ENCODE data around the gene LAMTOR2. TPM values are rescaled to one million over a fixed set of nuclear protein-coding genes. Genes with fewer than 3 reads are reported as not detected.

Gene LAMTOR2
- total and polyA plus RNA-seq, 10 of the 15 experiments (the other 5 are each of a cell fraction or from before 2014, with no cell fraction given): 71.9 to 264 (median 97.0) TPM

DNA sequence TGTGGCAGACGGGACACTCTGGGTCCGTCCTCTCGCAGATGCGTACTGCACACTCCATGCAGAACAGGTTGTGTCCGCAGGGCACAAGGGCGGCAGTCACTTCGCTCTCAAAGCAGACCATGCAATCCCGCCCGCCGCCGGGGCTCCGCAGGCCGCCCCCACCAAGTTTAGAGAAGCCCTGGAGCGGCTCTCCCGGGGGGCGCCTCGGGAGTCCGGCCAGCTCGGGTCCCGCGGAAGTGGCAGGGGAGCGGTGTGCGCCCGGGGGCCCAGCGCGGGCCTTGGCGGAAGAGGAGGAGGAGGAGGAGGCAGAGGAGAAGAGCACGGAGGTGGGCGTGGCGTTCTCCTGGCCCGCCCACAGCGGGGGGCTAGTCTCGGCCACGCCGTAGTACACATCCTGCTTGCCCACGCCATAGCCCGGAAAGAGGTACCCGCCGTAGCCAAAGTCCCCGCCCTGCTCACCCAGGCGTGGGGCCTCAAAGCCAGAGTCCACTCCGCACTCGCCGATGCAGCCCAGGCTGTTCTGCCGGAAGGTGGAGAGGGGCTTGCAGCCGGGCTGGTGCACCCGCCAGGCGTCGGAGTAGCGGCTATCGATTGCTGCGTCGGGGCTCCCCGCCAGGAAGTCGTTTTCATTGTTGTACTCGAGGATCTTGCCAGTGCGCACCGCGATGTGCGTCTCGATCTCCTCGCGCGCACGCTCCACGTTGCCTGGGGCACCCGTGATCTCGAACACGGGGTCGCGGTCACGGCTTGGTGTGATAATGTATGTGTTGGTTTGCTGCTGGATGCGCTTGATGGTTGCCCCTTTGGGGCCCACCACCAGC lies 22.2 kb downstream of the LAMTOR2 start (continued):
- TF ChIP-seq USF2 (IDR thresholded peaks at IDR 0.05; ENCODE audit: borderline replicate concordance, low read depth, low read length) (no peak), BHLHE40 (IDR thresholded peaks at IDR 0.05; ENCODE audit: borderline replicate concordance in 1 of 2, low read depth in 2 of 2, low read length in 1 of 2) (peak; percentile 7 to 45; a peak in 1 of 4 replicates)

DNA sequence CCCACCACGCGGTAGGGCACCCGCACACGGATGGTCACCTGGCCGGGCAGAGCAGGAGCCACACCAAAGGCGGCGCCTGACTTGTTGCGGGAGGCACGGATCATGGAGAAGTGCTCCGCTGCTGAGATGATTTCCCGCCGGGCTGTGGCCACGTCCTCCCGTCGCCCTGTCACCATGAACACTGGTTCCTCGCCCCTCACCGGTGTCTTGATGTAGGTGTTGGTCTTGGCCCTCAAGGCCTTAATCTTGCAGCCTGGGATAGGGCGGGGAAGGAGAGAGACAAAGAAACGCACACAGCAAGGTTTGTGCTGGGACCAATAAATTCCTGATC lies 22.8 kb downstream of the LAMTOR2 start:
- Histone ChIP-seq H4K20me1 (ENCODE audit: control insufficient read depth, insufficient read depth) (no peaks in the 10 kb centered on the region), H3K9ac (ENCODE audit: control insufficient read depth, insufficient read depth, low read length) (no peak overlapping the region), H2AFZ (ENCODE audit: control insufficient read depth, low read depth, low read length) (no peak overlapping the region), H3K4me2 (ENCODE audit: control insufficient read depth, insufficient read depth) (no peak overlapping the region; the same call in 1 of the 2 replicates), H3K4me1 (ENCODE audit: control insufficient read depth, insufficient read depth, low read length) (peaks cover 10% of the 10 kb centered on the region), H3K4me3 (no peak overlapping the region), H3K79me2 (ENCODE audit: control insufficient read depth, insufficient read depth, low read length) (peaks cover 2% of the 10 kb centered on the region; the same call in 1 of the 2 replicates), H3K27me3 (replicated peaks in 1 of 2; ENCODE audit: control insufficient read depth in 2 of 2, insufficient read depth in 2 of 2, low read length in 1 of 2) (no peaks in the 10 kb centered on the region; a peak in 1 of 4 replicates), H3K36me3 (ENCODE audit: control insufficient read depth in 2 of 2, insufficient read depth in 2 of 2, low read length in 1 of 2) (no peaks in the 10 kb centered on the region), H3K9me3 (replicated peaks; ENCODE audit: control insufficient read depth, insufficient read depth, low read length) (no peaks in the 10 kb centered on the region; the same call in 2 of the 3 replicates), H3K27ac (ENCODE audit: control insufficient read depth, insufficient read depth) (no peak overlapping the region)
- ChIA-PET POLR2A (no interaction called here), CTCF (no interaction called here), SMC1A (ENCODE audit: uncharacterized antibody, unreplicated experiment) (interaction anchor here (1.7 kb wide), 1 partner anchor 11 kb away, joined by 5 read pairs; no protein-coding TSS in a partner anchor), RAD21 (ENCODE audit: unreplicated experiment) (no interaction called here)
- ATAC-seq (no peak), FAIRE-seq (no peak), DNase-seq (ENCODE audit: low read depth, low spot score) (no peak)
- intact Hi-C loops (cut with micrococcal nuclease; ENCODE audit: unreplicated experiment) (no loop called here), in situ Hi-C loops (cut with MboI) (no loop called here)
- no peak for TF ChIP-seq POLR2A (IDR thresholded peaks at IDR 0.05; ENCODE audit: low read depth, low read length)
- no peak for TF ChIP-seq SREBF2 (IDR thresholded peaks at IDR 0.05; ENCODE audit: low read length)
- TF ChIP-seq, protein P1, sequence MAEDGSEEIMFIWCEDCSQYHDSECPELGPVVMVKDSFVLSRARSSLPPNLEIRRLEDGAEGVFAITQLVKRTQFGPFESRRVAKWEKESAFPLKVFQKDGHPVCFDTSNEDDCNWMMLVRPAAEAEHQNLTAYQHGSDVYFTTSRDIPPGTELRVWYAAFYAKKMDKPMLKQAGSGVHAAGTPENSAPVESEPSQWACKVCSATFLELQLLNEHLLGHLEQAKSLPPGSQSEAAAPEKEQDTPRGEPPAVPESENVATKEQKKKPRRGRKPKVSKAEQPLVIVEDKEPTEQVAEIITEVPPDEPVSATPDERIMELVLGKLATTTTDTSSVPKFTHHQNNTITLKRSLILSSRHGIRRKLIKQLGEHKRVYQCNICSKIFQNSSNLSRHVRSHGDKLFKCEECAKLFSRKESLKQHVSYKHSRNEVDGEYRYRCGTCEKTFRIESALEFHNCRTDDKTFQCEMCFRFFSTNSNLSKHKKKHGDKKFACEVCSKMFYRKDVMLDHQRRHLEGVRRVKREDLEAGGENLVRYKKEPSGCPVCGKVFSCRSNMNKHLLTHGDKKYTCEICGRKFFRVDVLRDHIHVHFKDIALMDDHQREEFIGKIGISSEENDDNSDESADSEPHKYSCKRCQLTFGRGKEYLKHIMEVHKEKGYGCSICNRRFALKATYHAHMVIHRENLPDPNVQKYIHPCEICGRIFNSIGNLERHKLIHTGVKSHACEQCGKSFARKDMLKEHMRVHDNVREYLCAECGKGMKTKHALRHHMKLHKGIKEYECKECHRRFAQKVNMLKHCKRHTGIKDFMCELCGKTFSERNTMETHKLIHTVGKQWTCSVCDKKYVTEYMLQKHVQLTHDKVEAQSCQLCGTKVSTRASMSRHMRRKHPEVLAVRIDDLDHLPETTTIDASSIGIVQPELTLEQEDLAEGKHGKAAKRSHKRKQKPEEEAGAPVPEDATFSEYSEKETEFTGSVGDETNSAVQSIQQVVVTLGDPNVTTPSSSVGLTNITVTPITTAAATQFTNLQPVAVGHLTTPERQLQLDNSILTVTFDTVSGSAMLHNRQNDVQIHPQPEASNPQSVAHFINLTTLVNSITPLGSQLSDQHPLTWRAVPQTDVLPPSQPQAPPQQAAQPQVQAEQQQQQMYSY (CRISPR knock-in tag; IDR thresholded peaks at IDR 0.05): no peak
- TF ChIP-seq, protein P2, sequence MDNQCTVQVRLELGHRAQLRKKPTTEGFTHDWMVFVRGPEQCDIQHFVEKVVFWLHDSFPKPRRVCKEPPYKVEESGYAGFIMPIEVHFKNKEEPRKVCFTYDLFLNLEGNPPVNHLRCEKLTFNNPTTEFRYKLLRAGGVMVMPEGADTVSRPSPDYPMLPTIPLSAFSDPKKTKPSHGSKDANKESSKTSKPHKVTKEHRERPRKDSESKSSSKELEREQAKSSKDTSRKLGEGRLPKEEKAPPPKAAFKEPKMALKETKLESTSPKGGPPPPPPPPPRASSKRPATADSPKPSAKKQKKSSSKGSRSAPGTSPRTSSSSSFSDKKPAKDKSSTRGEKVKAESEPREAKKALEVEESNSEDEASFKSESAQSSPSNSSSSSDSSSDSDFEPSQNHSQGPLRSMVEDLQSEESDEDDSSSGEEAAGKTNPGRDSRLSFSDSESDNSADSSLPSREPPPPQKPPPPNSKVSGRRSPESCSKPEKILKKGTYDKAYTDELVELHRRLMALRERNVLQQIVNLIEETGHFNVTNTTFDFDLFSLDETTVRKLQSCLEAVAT (IDR thresholded peaks at IDR 0.05): peak; percentile 36; the same call in 1 of the 2 replicates
- TF ChIP-seq ATF7 (IDR thresholded peaks at IDR 0.05; ENCODE audit: low read depth): no peak
- no TSS peak for BruUV-seq (replicated peaks)
- WGBS (ENCODE audit: insufficient coverage, insufficient replicate concordance, low lambda C conversion rate, missing lambda C conversion rate): 94% methylated on average over 19 of the region's 19 CpGs

All from GM12878 (cell line).